Stimulated activated CD4-positive, alpha-beta T cell treated with anti-CD3 and anti-CD28 coated beads, TNF-alpha, amount 100 ng/mL, for 48 hours (primary cell): ENCODE results near the gene OR52K2.
"Not testable (repeated sequence)": the region's sequence is repeated elsewhere in the genome, so short reads cannot be mapped to it uniquely, and the experiment has no call there.

Source experiments
- DNase-seq, 3 donors: peaks; one replicate each; pipeline ENCODE4 v3.0.0-alpha.2; 2020; ENCODE audit warnings: low read depth in 3 of 3

OR52K2 gene

GRCh38 chr11:4448995-4449394 is at the start of gene OR52K2:
TSS of gene OR52K2 (plus strand) at chr11:4449295. CDS start at chr11:4449340, 45 bp downstream.
- no peak for DNase-seq

DNA sequence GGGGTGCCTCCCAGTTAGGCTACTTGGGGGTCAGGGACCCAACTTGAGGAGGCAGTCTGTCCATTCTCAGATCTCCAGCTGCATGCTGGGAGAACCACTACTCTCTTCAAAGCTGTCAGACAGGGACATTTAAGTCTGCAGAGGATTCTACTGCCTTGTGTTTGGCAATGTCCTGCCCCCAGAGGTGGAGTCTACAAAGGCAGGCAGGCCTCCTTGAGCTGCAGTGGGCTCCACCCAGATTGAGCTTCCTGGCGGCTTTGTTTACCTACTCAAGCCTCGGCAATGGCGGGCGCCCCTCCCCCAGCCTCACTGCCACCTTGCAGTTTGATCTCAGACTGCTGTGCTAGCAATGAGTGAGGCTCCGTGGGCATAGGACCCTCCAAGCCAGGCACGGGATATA is 42.9 kb upstream of the OR52K2 start:
- not testable (repeated sequence) for DNase-seq

DNA sequence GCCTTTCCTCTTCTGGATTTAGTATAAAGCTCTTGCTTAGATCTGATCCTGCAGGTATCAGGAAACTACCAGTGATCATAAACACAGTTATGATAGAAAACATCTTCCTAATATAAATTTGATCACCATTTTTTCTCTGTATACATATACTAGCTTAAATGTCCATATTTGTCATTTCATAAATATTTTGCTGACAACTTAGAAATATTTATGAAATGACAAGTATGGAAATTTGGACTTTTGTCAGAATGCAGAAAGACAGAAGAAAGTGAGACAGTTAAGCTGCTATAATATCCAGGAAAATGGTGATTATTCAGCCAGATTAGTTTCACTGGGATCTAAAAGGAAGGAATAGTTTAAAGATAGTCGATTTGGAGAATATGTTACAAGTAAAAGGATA is 32.8 kb upstream of the OR52K2 start:
- no peak for DNase-seq

DNA sequence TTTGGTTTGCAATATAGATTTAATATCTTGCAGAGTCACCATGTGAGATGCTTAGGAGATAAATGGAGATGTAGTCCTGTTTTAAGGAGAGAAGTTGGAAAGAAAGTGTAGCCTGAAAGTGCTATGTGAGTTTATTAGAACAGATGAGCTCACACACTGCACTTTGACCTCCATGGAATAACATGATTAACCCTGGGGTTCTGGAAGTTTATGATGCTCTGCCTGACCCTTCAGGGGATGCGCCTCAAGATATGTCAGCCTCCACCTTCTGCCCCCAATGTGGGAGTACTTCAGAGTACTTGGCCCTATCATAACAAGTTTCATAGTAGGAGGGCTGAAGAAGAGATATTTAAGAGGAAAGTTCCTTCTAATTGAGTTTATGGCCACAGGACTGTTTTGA is 32.3 kb upstream of the OR52K2 start:
- DNase-seq, result no peak

- DNase-seq, result no peak
These were observed 30.7 kb upstream of the OR52K2 start for GRCh38 chr11:4418403-4418802.

- no peak for DNase-seq
These were observed 19.0 kb upstream of the OR52K2 start for GRCh38 chr11:4430051-4430450.

DNA sequence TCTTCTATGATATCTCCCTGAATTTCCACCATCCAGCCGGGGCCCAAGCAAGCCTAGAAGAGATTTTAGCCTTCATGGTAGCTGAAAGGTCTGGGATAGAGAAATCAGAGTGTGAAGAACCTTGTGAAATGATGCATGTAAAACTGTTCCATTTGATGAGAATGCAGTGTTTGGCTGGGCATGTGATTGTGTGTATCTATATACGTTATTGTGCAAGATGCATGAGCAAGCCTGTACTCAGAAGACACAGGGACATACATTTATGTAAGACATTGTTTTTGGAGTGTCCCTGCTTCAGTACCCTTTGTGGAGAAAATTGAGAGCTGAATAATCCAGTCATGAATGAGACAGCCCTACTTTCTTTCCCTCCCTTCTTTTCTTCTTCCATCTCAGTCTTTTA is 15.2 kb upstream of the OR52K2 start:
- DNase-seq, result no peak

DNA sequence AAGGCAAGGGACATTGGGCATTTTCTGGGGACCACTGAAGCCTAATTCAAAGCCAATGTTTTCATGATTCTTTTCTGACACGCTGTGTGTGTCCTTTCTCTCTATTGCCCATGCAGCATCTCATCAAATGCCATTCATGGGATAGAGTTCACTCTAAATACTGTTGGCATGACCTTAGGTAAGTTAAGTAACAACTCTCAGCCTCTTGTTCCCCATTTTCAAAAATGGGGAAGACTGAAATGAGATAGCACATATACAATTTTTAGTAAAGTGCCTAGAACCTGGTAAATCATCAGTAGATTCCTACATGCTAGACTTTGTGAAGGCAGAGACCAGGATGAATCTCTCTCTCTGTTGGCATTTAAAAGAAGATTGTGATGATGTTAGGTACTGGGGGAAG is 12.7 kb upstream of the OR52K2 start:
- DNase-seq, result no peak

DNA sequence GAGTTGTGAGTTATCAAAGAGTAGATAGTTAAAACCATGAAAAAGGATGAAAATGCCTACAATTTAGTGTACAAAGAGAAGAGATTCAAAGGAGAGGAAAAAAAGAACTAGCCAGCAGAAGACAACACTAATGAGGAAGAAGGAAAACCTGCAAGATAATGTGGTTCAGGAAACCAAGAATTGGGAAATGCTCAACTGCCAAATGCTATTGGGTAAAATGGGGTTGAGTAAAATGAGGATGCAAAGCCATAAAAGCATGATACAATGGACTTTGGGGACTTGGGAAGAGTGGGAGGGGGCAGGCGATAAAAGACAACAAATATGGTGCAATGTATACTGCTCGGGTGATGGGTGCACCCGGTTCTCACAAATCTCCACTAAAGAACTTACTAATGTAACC is 7.6 kb upstream of the OR52K2 start:
- no peak for DNase-seq

- no peak for DNase-seq
These were observed 5.7 kb upstream of the OR52K2 start for GRCh38 chr11:4443232-4443891.

DNA sequence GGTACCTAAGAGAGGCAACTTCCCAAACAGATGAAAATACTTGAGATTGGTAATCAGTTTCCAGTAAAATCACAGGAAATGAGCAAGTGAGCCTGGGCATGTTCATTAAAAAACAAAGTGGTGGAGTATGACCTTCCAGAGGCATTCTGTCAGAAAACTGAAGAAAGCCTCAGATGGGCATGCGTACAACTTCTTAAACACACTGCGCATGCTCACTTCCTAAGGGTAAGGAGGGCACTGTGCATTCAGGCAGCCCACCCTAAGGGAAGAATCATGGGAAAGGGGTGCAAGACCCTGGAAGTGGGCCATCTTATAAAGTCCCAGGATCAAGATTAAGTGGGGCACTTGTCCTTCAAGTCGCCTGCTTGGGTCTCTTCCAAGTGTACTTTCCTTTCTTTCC is 4.0 kb downstream of the OR52K2 start:
- no peak for DNase-seq

DNA sequence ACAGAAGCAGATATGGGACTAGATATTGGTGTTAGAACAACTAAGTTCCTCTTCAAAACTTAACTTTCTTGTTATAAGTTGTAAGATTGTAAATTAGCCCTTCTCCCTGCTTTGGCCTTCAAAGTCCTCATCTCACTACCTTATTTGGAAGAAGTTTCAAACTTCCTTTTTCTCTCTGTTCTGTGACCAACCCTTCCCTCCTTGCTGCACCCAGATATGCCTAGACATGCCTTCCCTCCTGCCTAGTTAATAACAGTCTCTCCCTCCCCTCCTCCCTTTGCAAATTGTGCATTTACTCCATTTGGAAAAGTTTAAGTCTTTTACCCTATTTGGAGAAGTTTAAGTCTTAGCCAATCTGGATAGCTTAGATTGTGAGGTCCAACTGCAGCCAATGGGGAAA is 4.9 kb downstream of the OR52K2 start:
- DNase-seq, result no peak

- no peak for DNase-seq
These were observed 6.3 kb downstream of the OR52K2 start for GRCh38 chr11:4455419-4455818.

DNA sequence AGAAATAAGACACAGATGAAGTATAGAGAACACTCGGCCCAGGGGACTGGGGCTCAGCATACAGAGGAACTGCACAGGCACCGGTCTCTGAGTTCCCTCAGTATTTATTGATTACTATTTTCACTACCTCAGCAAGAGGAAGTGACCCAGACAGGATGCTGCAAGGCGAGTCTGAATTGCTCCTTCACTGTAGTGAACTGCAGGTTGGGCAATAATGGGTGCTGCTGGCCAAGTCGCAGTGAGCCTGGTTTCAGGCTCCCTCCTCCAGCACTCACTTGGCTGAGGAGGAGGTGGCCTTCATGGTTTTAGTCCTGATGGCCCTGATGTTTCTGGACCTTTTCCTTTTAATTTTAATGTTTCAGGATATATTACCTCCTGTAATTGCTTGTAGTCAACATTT is 10.4 kb downstream of the OR52K2 start:
- DNase-seq, result no peak

GRCh38 chr11:4460151-4460550 is 11.1 kb downstream of the OR52K2 start:
- no peak for DNase-seq

DNA sequence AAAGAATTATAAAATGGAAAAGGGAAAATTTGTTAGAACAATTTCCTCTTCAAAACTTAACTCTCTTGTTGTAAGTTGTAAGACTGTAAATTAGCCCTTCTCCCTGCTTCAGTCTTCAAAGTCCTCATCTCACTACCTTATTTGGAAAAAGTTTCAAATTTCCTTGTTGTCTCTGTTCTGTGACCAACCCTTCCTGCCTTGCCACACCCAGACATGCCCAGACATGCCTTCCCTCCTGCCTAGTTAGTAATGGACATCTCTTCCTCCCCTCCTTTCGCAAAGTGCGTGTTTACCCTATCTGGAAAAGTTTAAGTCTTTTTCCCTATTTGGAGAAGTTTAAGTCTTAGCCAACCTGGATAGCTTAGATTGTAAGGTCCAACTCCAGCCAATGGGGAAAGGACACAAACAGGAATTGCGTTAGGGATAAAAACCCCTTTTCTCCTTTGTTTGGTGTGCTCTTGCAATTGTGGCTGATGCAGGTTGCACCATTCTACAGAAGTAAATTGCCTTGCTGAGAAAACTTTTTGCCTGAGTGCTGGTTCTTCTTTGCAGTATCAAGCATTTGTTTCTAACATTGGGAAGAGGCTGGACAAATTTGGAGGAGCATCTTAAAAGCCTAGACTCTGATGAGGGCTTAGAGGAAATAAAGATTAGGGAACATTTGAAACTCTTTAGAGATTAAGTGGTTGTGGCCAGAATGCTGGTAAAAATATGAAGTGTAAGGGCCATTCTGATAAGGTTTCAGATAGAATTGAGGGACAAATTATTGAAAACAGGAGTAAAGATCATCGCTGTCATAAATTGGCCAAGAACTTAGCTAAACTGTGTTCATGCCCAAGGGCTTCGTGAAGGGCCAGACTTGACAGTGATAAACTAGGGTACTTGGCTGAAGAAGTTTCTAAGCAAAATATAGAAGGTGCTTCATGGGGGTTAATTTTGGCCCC is 15.4 kb downstream of the OR52K2 start:
- DNase-seq, result no peak

DNA sequence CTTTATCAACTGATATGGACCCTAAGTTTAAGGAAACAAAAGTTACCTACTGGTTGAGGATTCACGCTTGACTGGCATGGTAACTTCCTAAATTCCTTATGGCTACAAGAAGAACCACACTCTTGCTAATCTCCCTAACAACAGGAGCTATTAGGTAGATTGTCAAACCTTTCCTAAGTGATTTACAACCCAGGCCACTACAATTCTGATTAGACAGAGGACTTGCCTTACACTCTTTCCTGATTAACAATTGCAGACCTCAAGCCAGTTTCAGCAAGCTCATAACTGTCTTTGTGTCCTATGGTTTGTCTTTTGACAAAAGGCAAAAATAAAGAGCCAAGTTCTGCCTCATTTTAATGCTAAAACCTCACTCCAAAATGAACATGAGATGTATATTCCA is 16.3 kb downstream of the OR52K2 start:
- no peak for DNase-seq

- DNase-seq, result no peak
These were observed 17.2 kb downstream of the OR52K2 start for GRCh38 chr11:4466131-4466870.

GRCh38 chr11:4466871-4467442 is 17.9 kb downstream of the OR52K2 start:
- no peak for DNase-seq

GRCh38 chr11:4467811-4468606 is 18.9 kb downstream of the OR52K2 start:
- DNase-seq, result no peak

DNA sequence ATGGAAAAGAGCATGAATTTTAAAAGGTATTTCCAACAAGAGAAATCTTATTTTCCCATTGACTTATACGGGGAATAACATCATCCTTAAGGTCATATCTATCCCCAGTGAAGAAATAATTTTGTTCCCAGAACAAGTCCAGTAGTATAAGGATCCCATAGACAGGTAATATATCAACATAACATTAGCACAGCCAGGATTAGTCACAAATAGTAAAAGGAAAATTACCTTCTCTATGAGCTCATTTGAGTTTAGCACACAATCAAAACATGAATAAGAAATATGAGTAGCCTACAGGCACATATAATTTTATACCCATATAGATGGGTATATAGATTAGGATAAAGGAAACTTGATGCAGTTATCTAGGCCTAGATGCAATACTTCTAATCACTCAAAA is 30.5 kb downstream of the OR52K2 start:
- no peak for DNase-seq
